ENCODE data around the gene CDK2. TPM values are rescaled to one million over a fixed set of nuclear protein-coding genes. Genes with fewer than 3 reads are reported as not detected.
A peak's percentile ranks its signal among the peaks of the same experiment; 100 is the strongest.

CDK2 gene
- total RNA-seq, 1 donor from 2014 or later, result 26.0 TPM

- Histone ChIP-seq H3K27ac (peak overlapping the region; percentile 88), H3K4me1 (peaks cover 47% of the 10 kb centered on the region)
Observed at GRCh38 chr12:55972456-55972855, 5.8 kb downstream of the CDK2 start.

DNA sequence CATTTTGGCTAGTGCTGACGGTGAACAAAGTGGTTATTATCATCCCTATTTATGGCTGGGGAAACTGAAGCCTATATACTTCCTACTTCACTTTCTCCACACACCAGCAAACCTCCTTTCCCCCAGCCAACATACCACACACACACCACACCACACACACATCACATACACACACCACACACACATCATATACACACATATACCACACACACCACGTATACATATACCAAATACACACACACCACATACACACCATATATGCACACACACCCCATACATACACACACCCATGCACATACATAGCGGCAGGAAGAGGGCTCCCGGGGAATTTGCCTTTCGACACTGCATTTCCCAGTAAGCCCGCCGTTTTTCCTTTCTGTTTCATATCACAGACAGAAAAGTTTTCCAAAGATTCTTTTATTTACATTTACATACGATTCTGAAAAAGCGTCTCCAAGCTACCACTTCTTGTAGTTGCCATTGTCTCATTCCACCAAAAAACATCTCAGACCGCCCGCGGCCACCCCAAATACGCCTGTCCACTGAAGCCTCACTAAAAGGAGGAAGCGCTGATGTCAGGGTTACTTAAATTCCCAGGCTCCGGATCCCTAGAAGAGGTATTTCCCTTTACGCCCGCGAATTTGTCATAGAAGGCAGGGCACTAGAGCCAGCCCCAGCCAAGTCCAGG is 6.4 kb downstream of the CDK2 start:
- Histone ChIP-seq H3K4me1 (peaks cover 43% of the 10 kb centered on the region), H3K27me3 (no peaks in the 10 kb centered on the region), H3K9me3 (no peaks in the 10 kb centered on the region), H3K36me3 (peaks cover 0 to 5% of the 10 kb centered on the region in 2 donors), H3K4me3 (peak overlapping the region; percentile 58 to 99), H3K27ac (peak overlapping the region; percentile 88)
- TF ChIP-seq, protein P1, sequence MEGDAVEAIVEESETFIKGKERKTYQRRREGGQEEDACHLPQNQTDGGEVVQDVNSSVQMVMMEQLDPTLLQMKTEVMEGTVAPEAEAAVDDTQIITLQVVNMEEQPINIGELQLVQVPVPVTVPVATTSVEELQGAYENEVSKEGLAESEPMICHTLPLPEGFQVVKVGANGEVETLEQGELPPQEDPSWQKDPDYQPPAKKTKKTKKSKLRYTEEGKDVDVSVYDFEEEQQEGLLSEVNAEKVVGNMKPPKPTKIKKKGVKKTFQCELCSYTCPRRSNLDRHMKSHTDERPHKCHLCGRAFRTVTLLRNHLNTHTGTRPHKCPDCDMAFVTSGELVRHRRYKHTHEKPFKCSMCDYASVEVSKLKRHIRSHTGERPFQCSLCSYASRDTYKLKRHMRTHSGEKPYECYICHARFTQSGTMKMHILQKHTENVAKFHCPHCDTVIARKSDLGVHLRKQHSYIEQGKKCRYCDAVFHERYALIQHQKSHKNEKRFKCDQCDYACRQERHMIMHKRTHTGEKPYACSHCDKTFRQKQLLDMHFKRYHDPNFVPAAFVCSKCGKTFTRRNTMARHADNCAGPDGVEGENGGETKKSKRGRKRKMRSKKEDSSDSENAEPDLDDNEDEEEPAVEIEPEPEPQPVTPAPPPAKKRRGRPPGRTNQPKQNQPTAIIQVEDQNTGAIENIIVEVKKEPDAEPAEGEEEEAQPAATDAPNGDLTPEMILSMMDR (IDR thresholded peaks at IDR 0.05), result no peak
- no peak for TF ChIP-seq POLR2AphosphoS5 (IDR thresholded peaks at IDR 0.05; ENCODE audit: insufficient read depth in 1 of 2, low read depth in 1 of 2)
- peak in 1 of 2 donors; percentile 80 for TF ChIP-seq POLR2A (IDR thresholded peaks at IDR 0.05)
- intact Hi-C loops (cut with DNase I), result no loop called here
- no peak for DNase-seq (ENCODE audit: extremely low spot score in 2 of 2)

More at GRCh38 chr12:55972456-55972855, 5.8 kb downstream of the CDK2 start:
- no peaks in the 10 kb centered on the region for H3K27me3 ChIP-seq
- TF ChIP-seq, protein P1 (IDR thresholded peaks at IDR 0.05), result no peak
- TF ChIP-seq POLR2A (IDR thresholded peaks at IDR 0.05), result no peak
- no peak for TF ChIP-seq POLR2AphosphoS5 (IDR thresholded peaks at IDR 0.05; ENCODE audit: insufficient read depth in 1 of 2, low read depth in 1 of 2)
- H3K36me3 ChIP-seq, result peaks cover 0 to 5% of the 10 kb centered on the region in 2 donors
- DNase-seq (ENCODE audit: extremely low spot score in 2 of 2), result no peak
- H3K9me3 ChIP-seq, result no peaks in the 10 kb centered on the region
- H3K4me3 ChIP-seq, result peak overlapping the region; percentile 58 to 99
- intact Hi-C loops (cut with DNase I), result no loop called here

- H3K4me3 ChIP-seq, result peak within 1 kb of the TSS; percentile 85 to 99
- no peaks in the 10 kb centered on the region for H3K9me3 ChIP-seq
- peak; percentile 95 to 99 for TF ChIP-seq POLR2AphosphoS5 (IDR thresholded peaks at IDR 0.05; ENCODE audit: insufficient read depth in 1 of 2, low read depth in 1 of 2)
- TF ChIP-seq, protein P1 (IDR thresholded peaks at IDR 0.05), result peak in 1 of 3 experiments; percentile 16
- peak; percentile 81 to 89 for TF ChIP-seq POLR2A (IDR thresholded peaks at IDR 0.05)
- DNase-seq (ENCODE audit: extremely low spot score in 2 of 2), result peak; percentile 100
- peaks cover 48% of the 10 kb centered on the region for H3K4me1 ChIP-seq
- H3K36me3 ChIP-seq, result peaks cover 0 to 5% of the 10 kb centered on the region in 2 donors
- peak within 1 kb of the TSS; percentile 97 for H3K27ac ChIP-seq
- intact Hi-C loops (cut with DNase I), result no loop called here
- H3K27me3 ChIP-seq, result no peaks in the 10 kb centered on the region
Observed at GRCh38 chr12:55973599-55974307, 7.1 kb downstream of the CDK2 start, which contains the start of gene RAB5B. Gene RAB5B, plus strand, starts transcription at chr12:55974078. Its CDS starts 12,883 bp downstream, at chr12:55986961.

- Histone ChIP-seq H3K4me3 (peak overlapping the region; percentile 85 to 99), H3K27ac (peak overlapping the region; percentile 97), H3K9me3 (no peaks in the 10 kb centered on the region), H3K4me1 (peaks cover 50% of the 10 kb centered on the region), H3K36me3 (peaks cover 0 to 6% of the 10 kb centered on the region in 2 donors), H3K27me3 (no peaks in the 10 kb centered on the region)
- intact Hi-C loops (cut with DNase I), result no loop called here
- peak in 1 of 2 donors; percentile 93 for DNase-seq (ENCODE audit: extremely low spot score in 2 of 2)
- TF ChIP-seq POLR2AphosphoS5 (IDR thresholded peaks at IDR 0.05; ENCODE audit: insufficient read depth in 1 of 2, low read depth in 1 of 2), result peak in 1 of 2 donors; percentile 72
- TF ChIP-seq, protein P1 (IDR thresholded peaks at IDR 0.05), result no peak
Observed at GRCh38 chr12:55974308-55974730, 7.7 kb downstream of the CDK2 start.
